ENCODE data around the gene PCNX2.

Gene PCNX2

GRCh38 chr1:233055879-233056641, 239.5 kb downstream of the PCNX2 start:
- no peak for DNase-seq

GRCh38 chr1:233045588-233045987, 249.9 kb downstream of the PCNX2 start:
- no peak for DNase-seq

GRCh38 chr1:233042834-233043233, 252.7 kb downstream of the PCNX2 start:
- no peak for DNase-seq

- no peak for DNase-seq
Observed at GRCh38 chr1:233040494-233040893, 255.0 kb downstream of the PCNX2 start.

- DNase-seq, result no peak
Observed at GRCh38 chr1:233038581-233038980, 256.9 kb downstream of the PCNX2 start.

GRCh38 chr1:233037843-233038242, 257.7 kb downstream of the PCNX2 start:
- DNase-seq, result no peak

GRCh38 chr1:233034836-233035235, 260.7 kb downstream of the PCNX2 start:
- DNase-seq, result no peak

- no peak for DNase-seq
Observed at GRCh38 chr1:233033361-233033760, 262.2 kb downstream of the PCNX2 start.

GRCh38 chr1:233032916-233033315, 262.6 kb downstream of the PCNX2 start:
- DNase-seq, result no peak

- DNase-seq, result no peak
Observed at GRCh38 chr1:233031521-233031920, 264.0 kb downstream of the PCNX2 start.

- no peak for DNase-seq
Observed at GRCh38 chr1:233027046-233027445, 268.5 kb downstream of the PCNX2 start.

GRCh38 chr1:233025567-233025966, 270.0 kb downstream of the PCNX2 start:
- DNase-seq, result no peak

- DNase-seq, result no peak
Observed at GRCh38 chr1:233025157-233025556, 270.4 kb downstream of the PCNX2 start.

GRCh38 chr1:233024199-233024598, 271.3 kb downstream of the PCNX2 start:
- DNase-seq, result no peak

GRCh38 chr1:233022246-233022645, 273.3 kb downstream of the PCNX2 start:
- no peak for DNase-seq

- DNase-seq, result no peak
Observed at GRCh38 chr1:233020426-233020825, 275.1 kb downstream of the PCNX2 start.

- no peak for DNase-seq
Observed at GRCh38 chr1:233019778-233020325, 275.7 kb downstream of the PCNX2 start.

- DNase-seq, result no peak
Observed at GRCh38 chr1:233019083-233019482, 276.4 kb downstream of the PCNX2 start.

GRCh38 chr1:233016798-233017197, 278.7 kb downstream of the PCNX2 start:
- no peak for DNase-seq

GRCh38 chr1:233015965-233016364, 279.6 kb downstream of the PCNX2 start:
- DNase-seq, result no peak

GRCh38 chr1:233012021-233012420, 283.5 kb downstream of the PCNX2 start:
- no peak for DNase-seq

- DNase-seq, result no peak
Observed at GRCh38 chr1:233010146-233010545, 285.4 kb downstream of the PCNX2 start.

GRCh38 chr1:233006541-233006973, 289.0 kb downstream of the PCNX2 start:
- no peak for DNase-seq

GRCh38 chr1:233006108-233006507, 289.4 kb downstream of the PCNX2 start:
- no peak for DNase-seq

- DNase-seq, result no peak
Observed at GRCh38 chr1:233005703-233006102, 289.8 kb downstream of the PCNX2 start.
